LHCN-M2 (cell line): ENCODE data around the gene GPR107. TPM values are rescaled to one million over a fixed set of nuclear protein-coding genes. Genes with fewer than 3 reads are reported as not detected.
A peak's percentile ranks its signal among the peaks of the same experiment; 100 is the strongest.

Experiments
- DNase-seq: peaks from one replicate; pipeline ENCODE4 v3.0.0-alpha.2; 2012; ENCODE audit warnings: low read depth
- total RNA-seq: library from RNA; depleted of rRNA; stranded (reverse); fragments of >200 nt; gene quantifications from 2 replicates; pipeline ENCODE4 v1.2.3, GENCODE V29; 2014

Gene GPR107
- total RNA-seq, 1 experiment from 2014 or later = 20.3 TPM

DNA sequence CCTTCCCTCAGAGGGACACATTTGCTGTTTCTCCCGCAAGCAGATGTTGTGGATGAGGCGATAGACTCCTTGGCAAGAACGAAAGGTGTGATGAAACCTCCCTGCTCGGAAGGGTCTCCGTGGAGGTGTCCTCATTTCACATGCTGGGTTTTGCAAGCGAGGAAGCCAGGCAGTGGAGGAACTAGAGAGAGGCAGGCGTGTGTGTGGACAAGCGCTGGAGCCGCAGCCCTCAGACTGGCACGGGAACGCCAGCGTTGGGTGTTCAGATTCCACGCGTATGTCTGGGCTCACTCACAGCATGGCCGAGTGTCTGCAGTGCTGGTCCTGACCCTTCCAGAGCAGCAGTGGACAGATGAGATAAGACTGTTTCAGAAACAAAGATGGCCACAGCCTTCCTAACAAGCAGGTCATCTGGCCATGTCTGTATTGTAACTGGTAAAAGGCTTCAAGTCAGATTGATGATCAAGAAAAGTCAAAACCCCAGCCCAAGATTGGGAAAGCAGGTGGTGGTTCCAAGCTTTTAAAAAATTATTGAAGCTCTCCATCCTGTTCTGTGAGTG, 83.5 kb downstream of the GPR107 start:
- no peak for DNase-seq

DNA sequence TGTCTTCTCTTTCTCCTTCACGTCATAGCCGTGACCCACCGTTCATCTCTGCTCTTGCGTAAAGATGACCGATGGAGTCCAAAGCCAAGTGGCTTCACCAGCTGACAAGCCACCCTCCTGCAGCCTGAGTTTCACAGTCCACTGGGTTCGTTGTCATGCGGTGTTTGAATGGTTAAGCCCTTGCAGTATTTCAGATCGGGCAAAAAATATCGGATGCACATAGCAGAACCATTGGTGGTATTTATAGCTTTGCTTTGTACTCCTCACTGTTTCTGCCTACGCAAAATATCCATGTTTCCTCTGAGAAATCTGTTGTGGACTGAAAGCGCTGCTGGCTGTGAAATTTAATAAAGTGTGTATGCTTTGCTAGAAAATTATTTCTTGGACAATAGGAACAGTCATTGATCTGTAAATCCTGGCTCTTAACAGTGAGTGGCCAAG, 84.0 kb downstream of the GPR107 start:
- no peak for DNase-seq

DNA sequence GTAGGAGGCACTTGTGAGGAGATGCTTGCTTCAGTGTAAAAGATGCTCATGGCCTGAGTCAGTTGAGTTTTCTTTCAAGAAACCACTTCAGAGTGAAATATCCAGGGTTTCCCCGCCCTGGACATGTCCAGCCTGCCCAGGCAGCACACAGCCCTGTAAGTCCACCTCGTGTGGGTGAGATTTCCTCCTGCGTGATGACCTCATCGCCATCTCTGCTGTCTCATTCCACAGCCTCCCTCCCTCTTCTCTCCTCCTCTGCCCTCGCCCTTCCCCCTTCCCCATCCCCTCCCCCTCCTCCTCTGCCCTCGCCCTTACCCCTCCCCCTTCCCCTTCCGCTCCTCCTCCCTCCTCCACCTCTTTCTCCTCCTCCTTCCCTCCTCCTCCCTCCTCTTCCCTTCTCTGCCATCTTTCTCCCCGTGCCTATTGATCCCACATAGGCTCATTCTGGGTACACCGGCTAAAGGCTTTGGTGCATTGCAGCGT, 84.5 kb downstream of the GPR107 start:
- peak; percentile 94 for DNase-seq

DNA sequence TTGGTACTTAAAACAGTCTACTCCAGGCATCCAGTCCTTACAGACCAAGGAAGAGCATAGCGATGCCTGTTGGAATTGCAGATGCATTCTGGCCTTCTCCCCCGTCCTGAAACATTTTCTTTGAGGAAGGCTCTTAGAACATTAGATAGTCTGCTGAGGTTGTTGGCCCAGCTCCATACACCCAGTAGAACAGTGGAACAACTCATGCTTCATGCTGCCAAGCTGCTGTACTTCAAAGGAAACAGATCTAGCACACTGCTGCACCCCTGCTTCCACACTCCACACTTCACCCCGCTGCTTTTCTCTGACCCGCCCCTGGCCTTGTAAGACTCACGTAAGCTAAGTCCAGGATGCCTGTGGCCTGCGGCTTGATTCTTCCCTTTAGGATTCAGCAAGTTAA, 85.1 kb downstream of the GPR107 start:
- peak; percentile 93 for DNase-seq

DNA sequence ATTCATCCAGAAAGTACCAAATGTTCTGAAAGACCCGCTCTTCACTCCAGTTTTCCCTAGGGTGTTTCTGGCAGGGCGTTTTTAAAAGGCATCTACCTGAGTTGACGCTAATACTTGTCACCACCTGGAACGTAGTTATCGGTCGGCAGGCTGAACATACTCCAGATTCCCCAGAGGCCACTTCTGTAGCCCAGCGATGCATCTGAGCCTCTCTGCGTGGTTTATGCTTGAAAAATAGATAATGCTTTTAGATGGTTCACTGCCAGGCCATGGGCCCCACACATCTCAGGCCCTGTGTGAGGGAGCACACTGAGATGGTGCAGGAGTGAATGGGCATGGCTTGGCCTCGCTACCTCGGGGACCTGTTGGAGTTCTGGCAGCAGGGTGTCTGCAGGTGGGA, 85.5 kb downstream of the GPR107 start:
- DNase-seq = no peak

DNA sequence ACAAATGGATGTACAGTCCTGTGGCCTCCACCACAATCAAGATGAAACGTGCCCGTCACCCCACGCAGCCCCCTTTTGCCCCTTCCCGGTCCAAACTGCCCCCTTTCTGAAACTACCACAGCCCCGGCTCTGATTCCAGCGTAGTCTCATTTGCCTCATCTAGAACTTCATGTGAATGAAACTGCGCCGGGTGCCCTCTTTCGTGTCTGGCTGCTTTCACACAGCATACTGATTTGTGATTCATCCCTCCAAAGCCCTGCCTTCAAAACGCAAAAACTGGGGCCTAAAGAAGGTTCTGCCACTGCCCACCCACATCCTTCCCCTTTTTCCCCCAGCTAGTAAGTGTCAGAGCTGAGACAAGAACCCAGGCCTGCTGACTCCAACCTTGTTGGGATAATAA, 87.0 kb downstream of the GPR107 start:
- DNase-seq = no peak

DNA sequence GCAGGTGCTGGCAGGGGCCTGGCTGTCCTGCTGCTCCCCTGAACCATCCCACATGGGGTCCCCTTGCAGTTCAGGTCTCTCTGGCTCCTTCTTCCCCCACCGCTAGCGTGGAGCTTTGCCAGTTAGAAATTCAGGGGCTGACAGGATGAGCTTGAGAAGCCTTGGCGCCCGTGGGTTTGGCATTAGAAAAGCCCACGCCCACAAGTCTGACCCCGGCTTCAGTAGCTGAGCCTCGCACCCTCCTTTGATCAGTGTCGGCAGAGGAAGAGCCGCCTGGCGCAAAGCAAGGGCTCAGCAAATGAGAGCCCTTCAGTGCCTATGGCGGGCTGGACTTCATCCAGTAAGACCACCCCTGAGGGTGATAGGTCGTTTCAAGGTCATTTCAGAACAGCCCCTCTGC, 88.3 kb downstream of the GPR107 start:
- DNase-seq = no peak

DNA sequence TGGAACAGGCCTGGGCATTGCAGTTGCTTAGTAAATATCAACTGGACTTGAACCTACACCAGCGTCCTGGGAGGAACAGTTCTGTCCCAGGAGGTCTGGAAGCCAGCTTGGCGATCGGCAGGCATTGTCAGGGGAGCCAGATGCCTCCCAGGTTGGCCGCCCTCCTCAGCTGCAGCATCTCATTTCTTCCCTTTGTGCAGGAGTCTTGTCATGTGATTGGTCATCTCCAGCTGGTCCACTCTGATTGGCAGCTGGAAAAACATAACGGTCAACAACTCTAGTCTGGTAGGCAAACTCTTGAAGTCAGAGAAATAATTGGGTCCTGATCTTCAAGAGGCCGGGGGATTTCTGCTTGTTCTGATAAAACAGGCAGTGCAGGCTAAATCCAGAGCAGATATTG, 88.9 kb downstream of the GPR107 start:
- no peak for DNase-seq

DNA sequence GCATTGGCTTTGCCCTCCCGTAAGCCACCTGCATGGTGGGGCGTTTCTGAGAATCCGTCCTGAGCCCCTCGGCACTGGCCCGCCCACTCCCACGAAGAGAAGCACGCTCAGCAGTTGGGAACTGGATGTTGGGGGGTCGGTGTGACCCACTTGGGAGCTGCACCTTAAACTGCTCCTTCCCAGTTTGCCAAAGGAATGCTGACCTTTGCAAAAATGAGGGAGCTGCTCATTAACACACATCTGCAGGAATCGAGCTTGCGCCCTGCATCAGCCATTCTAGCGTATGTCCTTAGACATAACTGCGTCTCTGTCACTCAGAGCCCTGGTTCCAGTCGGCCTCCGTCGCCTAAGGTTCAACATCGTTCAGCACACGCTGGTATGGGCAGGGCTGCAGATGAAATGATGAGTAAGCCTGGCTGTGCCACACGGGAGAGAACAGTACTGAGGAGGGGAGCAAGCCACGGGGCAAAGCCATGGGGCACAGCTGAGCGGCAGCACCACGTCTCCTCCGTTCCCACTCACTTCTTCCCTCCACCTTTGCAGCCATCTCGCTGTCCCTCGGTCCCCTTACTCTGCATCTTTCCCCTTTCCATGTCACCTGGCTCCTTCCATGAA, 89.7 kb downstream of the GPR107 start:
- peak; percentile 32 for DNase-seq

DNA sequence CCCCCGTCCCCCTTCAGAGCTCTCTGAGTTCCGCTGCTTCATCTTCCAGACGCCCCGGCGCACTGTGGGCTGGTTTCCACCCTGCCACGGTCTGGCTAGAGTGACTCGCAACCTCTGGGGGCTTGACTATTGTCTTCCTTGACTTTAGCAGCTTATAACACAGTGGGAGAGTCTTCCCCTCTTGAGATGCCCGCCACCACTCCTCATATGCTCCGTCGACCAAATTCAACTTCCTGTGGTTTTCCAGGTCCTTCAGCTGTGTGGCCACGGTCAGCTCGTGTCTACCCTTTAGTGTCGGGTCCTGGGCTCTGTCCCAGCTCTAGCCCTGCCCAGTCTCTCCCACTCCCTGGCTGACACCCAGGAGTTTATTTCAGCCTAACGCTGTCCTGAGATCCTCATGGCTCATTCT, 90.3 kb downstream of the GPR107 start:
- DNase-seq = peak; percentile 54

DNA sequence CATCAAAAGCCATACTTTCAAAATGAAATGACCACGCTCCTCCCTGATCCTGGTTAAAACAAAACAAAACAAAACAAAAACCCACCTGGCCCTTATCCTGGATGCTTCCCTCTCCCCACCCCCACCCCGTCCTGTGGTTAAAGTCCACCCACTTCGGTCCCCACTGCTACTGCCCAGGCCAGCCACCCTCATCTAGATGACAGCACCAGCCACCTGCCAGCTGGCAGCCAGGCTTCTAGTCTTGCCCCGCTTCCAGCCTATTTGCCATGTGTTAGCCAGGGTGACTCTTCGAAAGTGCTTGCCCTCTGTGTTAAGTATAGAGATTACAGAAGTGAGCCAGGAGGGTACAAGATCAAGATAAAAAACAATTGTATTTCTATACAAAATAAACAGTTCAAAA, 91.0 kb downstream of the GPR107 start:
- no peak for DNase-seq

DNA sequence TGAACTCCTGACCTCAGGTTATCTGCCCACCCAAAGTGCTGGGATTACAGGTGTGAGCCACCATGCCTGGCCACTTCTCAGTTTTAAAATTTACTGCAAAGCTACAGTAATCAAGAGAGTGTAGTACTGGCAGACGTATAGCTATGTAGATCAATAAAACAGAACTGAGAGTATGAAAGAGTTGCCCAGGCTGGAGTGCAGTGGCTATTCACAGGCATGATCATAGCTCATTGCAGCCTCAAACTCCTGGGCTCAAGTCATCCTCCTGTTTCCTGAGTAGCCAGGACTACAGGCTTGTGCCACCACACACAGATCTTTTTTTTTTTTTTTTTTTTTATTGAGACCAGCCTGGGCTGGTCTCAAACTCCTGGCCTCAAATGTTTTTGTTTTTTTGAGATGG, 92.0 kb downstream of the GPR107 start:
- no peak for DNase-seq

DNA sequence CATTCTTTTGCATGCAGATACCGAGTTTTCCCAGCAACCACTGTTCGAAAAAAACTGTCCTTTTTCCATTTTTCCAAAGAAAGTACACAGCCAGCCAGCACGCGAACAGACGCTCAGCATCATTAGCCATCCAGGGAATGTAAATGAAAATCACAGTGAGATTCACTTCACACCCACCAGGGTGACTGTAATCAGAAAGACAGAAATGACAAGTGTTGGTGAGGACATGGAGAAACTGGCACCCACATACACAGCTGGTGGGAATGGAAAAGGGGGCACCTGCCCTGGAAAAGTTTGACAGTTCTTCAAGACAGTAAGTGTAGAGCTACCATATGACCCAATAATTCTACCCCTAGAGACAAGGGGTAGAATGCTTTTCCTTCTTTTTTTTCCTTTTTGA, 93.5 kb downstream of the GPR107 start:
- DNase-seq = no peak

DNA sequence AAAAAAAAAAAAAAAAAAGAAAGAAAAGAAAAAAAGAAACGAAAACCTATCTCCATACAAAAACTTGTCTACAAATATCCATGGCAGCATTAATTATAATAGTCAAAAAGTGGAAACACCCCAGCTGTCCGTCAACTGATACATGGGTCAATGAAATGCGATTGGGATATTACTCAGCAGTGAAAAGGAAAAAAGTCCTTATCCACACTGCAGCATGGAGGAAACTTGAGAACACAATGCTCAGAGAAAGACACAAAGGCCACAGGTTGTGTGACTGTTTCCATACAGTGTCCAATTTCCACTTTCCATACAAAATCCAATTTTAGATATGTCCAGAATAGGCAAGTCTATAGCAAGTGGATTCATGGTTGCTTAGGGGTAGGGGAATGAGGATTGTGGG, 94.2 kb downstream of the GPR107 start:
- no peak for DNase-seq

DNA sequence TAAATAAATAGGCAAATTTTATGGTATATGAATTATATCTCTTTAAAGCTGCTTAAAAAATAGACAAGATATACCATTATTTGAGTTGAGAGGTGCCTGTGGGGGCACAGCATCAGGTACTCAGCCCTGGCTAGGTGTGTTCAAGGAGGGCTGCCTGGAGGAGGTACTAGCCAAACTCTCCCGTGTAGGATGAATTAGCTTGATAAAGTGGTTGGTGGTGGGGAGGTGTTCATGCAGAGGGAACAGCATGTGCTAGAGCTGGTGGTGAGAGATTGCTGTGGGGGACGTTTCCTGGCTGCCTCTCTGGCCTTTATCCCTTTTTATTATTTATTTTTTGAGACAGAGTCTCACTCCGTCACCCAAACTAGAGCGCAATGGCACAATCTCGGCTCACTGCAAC, 95.3 kb downstream of the GPR107 start:
- no peak for DNase-seq

DNA sequence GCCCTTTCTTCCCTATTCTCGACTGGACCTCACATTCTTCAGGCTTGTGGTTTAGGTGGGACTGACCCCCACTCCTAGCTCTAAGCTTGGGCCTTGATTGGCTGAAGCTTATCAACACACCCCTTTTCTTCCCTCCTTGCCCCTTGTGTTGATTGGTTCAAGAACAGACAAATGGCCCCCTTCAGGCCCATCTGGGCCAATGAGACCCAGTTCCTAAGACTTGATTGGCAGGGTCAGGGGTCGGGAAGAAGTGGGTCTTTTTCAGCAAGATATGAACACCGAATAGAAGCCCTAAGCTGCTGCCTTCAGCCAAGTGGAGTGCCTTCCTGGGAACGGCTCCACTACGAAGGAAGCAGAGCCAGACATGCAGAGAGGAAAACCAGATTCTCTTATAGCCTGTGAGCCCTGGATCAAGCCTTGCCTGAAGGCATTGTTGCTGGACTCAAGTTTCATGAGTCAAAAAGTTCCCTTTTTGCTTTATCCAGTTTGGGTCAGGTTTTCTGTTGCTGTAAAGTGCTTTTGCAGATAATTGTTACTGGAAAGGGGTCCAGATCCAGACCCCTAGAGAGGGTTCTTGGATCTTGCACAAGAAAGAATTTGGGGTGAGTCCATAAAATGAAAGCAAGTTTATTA, 96.1 kb downstream of the GPR107 start:
- DNase-seq = no peak

DNA sequence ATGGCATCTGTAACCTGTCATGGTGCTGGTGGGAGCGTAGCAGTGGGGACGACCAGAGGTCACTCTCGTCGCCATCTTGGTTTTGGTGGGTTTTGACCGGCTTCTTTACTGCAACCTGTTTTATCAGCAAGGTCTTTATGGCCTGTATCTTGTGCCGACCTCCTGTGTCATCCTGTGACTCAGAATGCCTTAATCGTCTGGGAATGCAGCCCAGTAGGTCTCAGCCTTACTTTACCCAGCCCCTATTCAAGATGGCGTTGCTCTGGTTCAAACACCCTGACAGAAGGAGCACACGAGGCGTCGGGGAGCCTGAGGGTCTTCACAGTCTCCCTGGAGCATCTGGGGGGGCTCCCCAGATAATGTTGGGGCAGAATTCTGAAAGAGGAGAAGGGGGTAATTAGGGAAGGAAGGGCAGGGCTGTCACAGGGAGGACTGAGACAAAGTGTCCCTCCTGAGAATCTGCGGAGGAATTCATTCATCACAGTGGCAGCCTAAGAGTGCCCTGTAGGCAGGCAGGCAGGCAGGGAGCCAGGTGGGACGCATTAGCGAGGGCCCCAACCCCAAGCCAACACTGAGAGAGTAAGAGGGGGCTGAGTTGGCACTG, 97.2 kb downstream of the GPR107 start:
- DNase-seq = peak; percentile 42

DNA sequence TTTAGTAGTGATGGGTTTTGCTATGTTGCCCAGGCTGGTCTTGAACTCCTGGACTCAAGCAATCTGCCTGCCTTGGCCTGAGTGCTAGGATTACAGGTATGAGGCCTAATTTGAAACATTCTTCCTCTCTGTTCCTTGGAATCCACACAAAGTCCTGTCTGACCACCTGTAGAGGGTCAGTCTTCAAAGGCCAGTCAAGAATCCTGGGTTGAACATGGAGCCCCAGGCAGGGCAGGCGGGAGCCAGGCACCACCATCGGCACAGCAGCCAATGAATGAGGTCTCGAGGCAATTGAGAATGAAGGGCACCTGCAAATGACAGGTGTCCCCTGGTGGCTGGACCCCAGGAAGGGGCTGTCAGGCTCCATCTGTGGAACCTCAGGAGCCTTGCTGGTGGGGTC, 101.1 kb downstream of the GPR107 start:
- no peak for DNase-seq

DNA sequence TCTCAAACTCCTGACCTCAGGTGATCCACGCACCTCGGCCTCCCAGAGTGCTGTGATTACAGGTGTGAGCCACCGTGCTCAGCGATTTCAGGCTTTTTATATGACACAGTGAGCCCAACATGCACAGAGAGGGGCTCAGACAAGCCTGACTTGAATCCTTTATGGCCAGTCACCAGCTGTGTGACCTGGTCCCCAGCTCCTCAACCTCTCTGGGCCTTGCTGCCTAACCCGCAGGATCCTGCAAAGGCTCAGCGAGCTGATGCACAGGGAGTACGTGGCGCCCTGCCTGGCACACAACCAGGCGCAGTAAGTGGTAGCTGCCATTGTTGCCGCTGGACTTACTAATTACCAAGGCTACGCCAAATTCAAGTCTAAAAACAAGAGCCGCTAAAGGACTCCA, 101.9 kb downstream of the GPR107 start:
- DNase-seq = no peak

DNA sequence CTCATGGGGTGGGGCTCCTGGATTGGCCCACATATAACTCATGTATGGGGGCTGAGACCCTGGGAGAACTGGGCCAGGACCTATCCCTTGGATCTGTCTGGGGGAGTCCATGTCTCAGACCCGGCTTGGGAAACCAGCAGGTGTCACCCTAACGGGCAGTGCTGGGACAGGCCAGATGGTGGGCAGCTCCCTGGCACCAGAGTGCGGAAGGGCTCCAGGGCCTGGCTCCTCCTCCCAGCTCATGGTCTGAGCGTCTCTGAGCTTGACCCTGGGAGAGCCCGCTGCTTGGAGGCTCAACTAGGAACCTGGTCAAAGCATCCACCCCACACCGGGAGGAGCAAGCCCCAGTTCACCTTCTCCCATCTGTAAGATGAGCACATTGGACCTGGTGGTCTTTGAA, 103.0 kb downstream of the GPR107 start:
- no peak for DNase-seq

DNA sequence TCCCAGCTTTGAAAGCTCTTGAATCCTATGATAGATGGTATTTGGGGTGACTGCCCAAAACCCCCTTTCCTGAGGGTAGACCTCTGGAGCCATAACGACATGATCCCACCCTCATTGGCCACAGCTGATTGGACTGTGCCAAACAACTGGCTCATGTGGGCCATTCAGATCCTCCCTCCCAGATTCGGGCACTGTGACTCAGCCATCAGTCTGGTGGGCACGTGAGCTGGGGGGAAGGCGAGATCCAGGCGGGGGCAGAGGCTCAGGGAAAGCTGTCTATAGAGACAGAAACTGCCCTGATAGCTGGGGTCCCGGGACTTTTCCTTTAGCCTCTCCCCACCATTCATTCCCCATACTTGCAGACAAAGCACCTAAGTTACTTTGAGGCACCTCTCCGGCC, 103.4 kb downstream of the GPR107 start:
- DNase-seq = peak; percentile 33

DNA sequence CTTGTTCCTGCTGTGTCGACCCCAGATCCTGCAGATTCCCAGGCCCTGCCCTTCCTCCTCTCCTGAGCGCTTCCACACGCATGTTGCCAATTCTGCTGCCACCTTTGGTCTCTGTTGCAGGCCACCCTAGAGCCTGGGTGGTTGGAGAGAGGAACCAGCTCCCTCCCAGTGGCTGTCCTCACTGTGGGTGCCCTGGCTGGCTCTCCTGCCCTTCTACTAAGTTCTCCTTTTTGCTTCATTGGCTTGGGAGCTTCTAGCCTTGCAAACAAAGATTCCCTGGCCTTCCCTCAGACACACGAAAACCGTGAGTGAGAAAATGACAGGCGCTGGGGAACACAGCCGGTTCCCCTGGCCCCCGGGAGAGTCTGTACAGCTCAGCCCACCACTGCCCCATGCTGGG, 104.3 kb downstream of the GPR107 start:
- DNase-seq = no peak

DNA sequence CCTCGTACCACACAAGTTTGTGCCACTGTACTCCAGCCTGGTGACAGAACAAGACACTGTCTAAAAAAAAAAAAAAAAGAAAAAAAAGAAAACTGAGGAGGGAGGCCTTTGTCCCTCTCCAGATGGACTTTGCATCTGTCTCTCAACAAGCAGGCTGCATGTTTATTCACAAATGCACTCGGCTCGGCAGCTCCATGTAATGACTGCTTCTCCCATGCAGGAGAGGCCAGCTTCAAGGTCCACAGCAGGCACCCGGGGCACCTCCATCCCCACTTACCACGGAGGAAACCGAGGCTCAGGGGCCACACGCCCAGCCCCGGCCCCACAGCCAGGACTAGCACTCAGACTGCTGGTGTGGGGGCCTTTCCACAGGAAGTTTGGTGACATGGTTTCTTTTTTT, 105.4 kb downstream of the GPR107 start:
- no peak for DNase-seq
